RKO (cell line): ENCODE results near the gene SPEG.

ENCODE experiments used
- DNase-seq: peaks from one replicate; pipeline ENCODE4 v3.0.0-alpha.2; 2016; ENCODE audit warnings: low spot score

The SPEG gene

DNA sequence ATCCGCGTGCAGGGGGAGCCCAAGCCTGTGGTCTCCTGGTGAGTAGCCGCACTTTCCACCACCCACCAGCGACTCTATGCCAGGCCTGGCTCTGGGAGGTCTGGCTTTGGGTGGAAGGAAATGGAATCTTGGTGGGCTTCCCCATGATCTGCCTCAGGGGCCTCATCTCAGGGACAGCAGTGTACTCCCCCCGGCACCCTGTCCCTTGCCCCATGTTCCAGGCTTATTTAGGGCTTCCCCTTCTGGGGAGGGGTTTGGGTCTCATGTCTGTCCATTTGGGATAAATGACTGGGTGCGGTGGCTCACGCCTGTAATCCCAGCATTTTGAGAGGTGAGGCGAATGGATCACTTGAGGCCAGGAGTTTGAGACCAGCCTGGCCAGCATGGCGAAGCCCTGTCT, 27.7 kb downstream of the SPEG start:
- no peak for DNase-seq

- no peak for DNase-seq
Measured at GRCh38 chr2:219464286-219465032, 29.8 kb downstream of the SPEG start.

GRCh38 chr2:219465659-219466561, 31.3 kb downstream of the SPEG start:
- no peak for DNase-seq

GRCh38 chr2:219466816-219467735, 32.4 kb downstream of the SPEG start:
- DNase-seq, result no peak

GRCh38 chr2:219467736-219468075, 33.1 kb downstream of the SPEG start:
- no peak for DNase-seq

- no peak for DNase-seq
Measured at GRCh38 chr2:219468410-219469185, 34.0 kb downstream of the SPEG start.

- DNase-seq, result peak; percentile 56
Measured at GRCh38 chr2:219469186-219469724, 34.6 kb downstream of the SPEG start.

- no peak for DNase-seq
Measured at GRCh38 chr2:219470429-219470828, 35.8 kb downstream of the SPEG start.

- DNase-seq, result no peak
Measured at GRCh38 chr2:219471476-219472371, 37.1 kb downstream of the SPEG start.

DNA sequence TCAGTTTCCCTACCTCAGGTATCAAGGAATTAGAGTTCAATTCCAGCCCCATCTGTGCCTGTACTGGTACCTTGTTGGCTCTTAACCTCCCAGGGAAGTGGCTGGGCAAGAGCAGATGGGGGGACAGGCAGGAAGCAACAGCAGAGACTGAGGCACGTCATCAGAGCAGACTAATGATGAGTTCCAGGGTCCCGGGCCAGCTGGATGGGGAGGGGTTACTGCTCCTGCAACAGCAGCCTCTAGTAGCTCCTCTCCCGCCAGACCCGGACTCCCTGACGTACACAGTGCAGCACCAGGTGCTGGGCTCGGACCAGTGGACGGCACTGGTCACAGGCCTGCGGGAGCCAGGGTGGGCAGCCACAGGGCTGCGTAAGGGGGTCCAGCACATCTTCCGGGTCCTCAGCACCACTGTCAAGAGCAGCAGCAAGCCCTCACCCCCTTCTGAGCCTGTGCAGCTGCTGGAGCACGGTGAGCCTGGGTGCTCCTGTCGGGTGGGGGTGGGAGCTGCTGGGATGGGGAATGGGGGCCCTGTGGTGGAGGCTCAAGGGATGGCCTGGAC, 38.1 kb downstream of the SPEG start:
- DNase-seq, result no peak

DNA sequence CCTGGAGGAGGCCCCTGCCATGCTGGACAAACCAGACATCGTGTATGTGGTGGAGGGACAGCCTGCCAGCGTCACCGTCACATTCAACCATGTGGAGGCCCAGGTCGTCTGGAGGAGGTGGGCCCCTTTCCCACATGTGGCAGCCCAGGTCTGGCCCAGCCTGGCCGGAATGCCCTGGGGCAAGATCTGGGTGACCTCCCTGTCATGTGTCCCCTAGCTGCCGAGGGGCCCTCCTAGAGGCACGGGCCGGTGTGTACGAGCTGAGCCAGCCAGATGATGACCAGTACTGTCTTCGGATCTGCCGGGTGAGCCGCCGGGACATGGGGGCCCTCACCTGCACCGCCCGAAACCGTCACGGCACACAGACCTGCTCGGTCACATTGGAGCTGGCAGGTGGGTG, 38.9 kb downstream of the SPEG start:
- no peak for DNase-seq

- DNase-seq, result no peak
Measured at GRCh38 chr2:219474285-219475060, 39.8 kb downstream of the SPEG start.

GRCh38 chr2:219475278-219475677, 40.6 kb downstream of the SPEG start:
- no peak for DNase-seq

GRCh38 chr2:219475697-219476651, 41.3 kb downstream of the SPEG start:
- peak; percentile 32 for DNase-seq

DNA sequence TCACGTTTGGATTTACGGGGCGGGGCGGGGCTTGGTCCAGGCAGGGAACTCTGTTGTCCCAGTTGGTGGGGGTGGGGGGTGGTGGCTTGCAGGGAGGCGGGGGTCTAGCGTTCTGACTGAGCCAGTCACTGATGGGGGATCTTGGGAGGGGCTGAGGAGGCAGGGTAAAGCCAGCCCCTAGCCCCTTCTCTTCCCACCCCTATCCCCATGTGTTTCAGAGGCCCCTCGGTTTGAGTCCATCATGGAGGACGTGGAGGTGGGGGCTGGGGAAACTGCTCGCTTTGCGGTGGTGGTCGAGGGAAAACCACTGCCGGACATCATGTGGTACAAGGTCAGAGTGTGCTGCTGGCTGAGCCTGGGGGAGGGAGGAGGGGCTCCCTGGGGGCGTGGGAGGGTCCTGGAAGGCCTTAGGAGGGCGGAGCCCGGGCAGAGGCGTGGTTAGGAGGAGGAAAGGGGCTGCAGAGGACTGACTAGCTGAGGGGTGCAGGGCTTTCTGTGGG, 42.1 kb downstream of the SPEG start:
- DNase-seq, result no peak

GRCh38 chr2:219477179-219477578, 42.5 kb downstream of the SPEG start:
- no peak for DNase-seq

DNA sequence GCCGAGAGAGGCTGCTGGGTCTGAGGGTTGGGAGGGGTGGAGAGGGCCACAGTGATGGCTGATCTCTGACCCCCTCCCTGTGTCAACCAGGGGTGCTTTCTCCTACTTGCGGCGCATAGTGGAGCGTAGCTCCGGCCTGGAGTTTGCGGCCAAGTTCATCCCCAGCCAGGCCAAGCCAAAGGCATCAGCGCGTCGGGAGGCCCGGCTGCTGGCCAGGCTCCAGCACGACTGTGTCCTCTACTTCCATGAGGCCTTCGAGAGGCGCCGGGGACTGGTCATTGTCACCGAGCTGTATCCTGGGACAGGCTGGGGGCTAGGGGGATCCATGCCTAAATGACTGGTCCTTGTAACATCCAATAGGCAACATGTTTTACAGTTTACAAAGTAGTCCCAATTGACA, 43.2 kb downstream of the SPEG start:
- DNase-seq, result no peak

DNA sequence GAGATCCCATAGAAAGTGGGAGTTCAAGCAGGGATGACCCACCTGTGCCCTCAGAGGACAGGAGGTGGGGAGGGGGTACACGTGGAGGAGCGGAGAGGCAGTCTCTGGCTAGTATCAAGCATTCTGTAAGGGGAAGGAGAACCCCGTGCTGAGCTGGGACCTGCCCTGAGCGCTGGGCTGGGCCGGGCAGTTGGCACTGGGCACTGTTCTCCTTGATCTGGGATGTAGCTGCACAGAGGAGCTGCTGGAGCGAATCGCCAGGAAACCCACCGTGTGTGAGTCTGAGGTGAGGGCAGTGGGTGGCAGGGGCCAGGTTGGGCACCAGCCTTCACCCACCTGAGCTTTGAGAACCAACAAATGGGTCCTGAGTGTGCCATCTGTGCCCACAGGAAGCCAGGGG, 44.3 kb downstream of the SPEG start:
- no peak for DNase-seq
